Suprapubic skin (tissue), 4 donors: ENCODE data around the gene RPL35A.

Experiments used
- CTCF ChIP-seq, 2 donors: fragments of 200-600 bp in 1 of 2; fragments of 450-650 bp in 1 of 2; sonication (generic) in 1 of 2; IDR thresholded peaks; one replicate each; pipeline ENCODE4 v1.5.1; 2016 to 2019; ENCODE audit warnings: antibody characterized with exemption in 2 of 2, mild to moderate bottlenecking in 1 of 2, moderate library complexity in 1 of 2
- EP300 ChIP-seq: sonication (generic); formaldehyde crosslinking; IDR thresholded peaks from one replicate; pipeline ENCODE4 v1.6.1; 2017; ENCODE audit warnings: antibody characterized with exemption
- POLR2AphosphoS5 ChIP-seq, 3 donors: sonication (generic); formaldehyde crosslinking; IDR thresholded peaks; one replicate each; pipeline ENCODE4 v1.6.1; 2017; ENCODE audit warnings: antibody characterized with exemption in 3 of 3

- no peak for TF ChIP-seq CTCF (IDR thresholded peaks at IDR 0.05)
- no peak for TF ChIP-seq EP300
- no peak for TF ChIP-seq POLR2AphosphoS5 (IDR thresholded peaks at IDR 0.05)
Measured at GRCh38 chr3:197989651-197990050, 39.7 kb downstream of the RPL35A start.
